ENCODE data around the gene PRC1. TPM values are rescaled to one million over a fixed set of nuclear protein-coding genes. Genes with fewer than 3 reads are reported as not detected.

PRC1 gene
- polyA plus RNA-seq, 3 donors from 2014 or later: 1.1 to 4.1 (median 1.5) TPM

DNA sequence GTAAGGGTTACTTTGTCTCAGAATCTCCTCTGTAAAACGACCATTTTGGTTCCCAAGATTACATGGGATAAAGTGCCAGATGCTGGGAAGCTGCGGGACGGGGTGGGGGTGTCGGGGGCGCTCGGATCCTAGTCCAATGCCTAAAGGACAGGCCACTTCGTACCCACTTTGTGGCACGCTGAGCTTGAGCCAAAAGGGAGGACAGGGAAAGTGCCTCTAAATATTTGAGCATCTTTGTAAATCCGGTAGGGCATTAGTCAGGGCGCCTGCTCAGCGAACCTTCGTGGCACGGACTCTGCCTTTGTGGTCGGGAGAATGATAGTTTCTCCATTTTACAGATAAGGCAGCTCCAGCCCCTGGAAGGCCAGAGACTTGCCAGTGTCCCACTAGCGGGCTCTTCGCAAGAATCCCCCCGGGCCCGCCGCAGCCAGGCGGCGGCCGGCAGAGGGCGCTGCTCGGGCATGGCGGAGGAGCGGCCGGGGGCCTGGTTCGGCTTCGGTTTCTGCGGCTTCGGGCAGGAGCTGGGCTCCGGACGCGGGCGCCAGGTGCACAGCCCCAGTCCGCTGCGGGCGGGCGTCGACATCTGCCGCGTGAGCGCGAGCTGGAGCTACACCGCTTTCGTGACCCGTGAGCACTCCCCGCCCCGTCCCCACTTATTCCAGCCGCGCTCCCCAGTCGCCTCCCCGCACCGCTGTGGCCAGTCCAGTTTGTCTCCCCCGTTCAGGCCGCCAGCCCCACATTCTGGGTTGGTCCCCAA lies 37.9 kb downstream of the PRC1 start:
- peak overlapping the region in 3 of 6 donors; percentile 58 to 74 (median 65) for H3K27ac Mint-ChIP-seq

DNA sequence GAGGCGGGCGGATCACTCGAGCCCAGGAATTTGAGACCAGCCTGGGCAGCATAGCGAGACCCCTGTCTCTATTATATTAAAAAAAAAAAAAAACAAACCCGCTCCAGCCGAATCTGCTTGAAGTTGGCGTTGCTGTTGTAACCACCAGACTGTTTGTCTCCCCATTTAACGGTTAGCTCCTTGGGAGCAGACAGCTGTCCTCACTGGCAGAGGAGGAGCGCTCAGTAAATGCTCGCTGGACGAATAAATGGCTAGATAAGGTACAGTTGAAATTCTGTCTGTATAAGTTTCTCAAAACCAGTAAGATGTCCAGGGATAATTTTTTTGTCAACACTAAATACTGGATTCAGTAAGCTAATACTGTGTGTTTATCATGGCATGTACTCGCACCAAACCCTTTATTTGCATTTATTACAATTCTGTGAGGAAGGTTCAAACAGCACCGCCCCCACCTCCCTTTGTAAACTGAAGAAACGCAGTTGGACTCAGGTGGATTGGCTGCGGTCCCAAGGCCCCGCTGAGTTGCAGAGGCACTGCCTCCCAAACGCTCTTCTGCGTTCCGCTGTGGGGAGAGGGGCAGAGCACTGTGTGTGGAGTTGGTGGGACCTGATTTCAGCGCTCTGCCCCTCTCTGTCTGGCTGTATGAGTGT lies 38.6 kb downstream of the PRC1 start:
- Mint-ChIP-seq H3K27me3 (ENCODE audit: low read depth in 3 of 3) (peaks cover 0 to 4% (median 2%) of the 10 kb centered on the region in 3 donors), H3K4me1 (peaks cover 10 to 19% of the 10 kb centered on the region in 2 donors), H3K9me3 (no peaks in the 10 kb centered on the region), H3K4me3 (peak overlapping the region; percentile 70 to 90 (median 85)), H3K27ac (peak overlapping the region in 4 of 6 donors; percentile 50 to 79 (median 70)), H3K36me3 (peaks cover under 1 to 8% (median 4%) of the 10 kb centered on the region in 3 donors)
- no peak for DNase-seq

More for the DNA sequence above, 37.9 kb downstream of the PRC1 start:
- Mint-ChIP-seq H3K4me1 (peaks cover 10 to 19% of the 10 kb centered on the region in 2 donors), H3K27me3 (ENCODE audit: low read depth in 3 of 3) (peaks cover 0 to 2% (median 2%) of the 10 kb centered on the region in 3 donors), H3K36me3 (peaks cover 4 to 13% (median 7%) of the 10 kb centered on the region in 3 donors), H3K4me3 (peak overlapping the region; percentile 70 to 90 (median 85)), H3K9me3 (no peaks in the 10 kb centered on the region)
- peak; percentile 49 to 52 (median 51) for DNase-seq

DNA sequence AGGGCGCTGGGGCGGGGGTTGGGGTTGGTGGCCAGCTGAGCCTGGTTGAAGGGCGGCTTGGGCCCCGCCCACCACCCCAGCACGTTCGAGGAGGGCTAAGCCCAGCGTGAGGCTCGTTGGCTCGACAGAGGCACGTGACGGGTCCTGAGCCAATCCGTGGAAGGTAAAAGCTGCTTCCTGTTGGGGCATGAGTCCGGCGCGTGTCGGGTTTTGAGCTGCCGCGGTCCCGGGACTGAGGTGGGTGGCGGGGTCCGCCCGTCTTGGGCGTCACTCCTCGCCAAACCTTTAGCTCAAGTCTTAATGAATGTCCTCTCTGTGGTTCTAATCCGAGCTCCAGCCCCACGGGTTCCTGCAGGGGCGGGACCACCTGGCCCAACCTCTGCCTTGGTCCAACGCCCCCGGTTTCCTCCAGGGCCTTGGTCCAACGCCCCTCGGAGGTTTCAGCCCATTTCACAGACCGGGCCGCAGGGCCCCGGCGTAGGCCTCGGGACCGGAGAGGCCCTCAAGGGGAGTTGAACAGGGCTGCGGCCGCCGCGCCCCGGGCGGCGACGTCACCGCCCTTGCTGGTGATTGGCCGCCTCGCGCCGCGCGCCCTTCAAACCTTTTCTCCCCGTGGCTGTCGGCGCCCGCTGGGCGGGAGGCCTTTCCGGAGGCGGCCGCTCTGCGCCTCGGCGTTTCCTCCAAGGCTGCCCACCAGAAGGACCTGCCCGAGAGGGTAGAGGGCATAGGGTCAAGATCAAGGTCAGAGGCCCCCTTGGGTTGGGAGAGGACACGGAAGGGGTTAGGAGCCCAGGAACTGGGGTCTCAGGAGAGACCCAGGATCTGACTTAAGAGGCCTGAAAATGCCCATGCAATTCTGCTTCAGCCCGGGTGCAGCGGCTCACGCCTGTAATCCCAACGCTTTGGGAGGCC lies 39.4 kb downstream of the PRC1 start, which contains the start of gene RCCD1:
Gene RCCD1 (plus strand): TSS at position 173 of the 912 bp plus-strand sequence. CDS start 1,851 bp downstream, outside the sequence.
- Mint-ChIP-seq H3K27me3 (ENCODE audit: low read depth in 3 of 3) (peaks cover 0 to 4% (median 2%) of the 10 kb centered on the region in 3 donors), H3K27ac (peak within 1 kb of the TSS; percentile 82 to 94 (median 86)), H3K4me3 (peak within 1 kb of the TSS; percentile 79 to 90 (median 85)), H3K4me1 (peaks cover 10 to 19% of the 10 kb centered on the region in 2 donors), H3K9me3 (no peaks in the 10 kb centered on the region), H3K36me3 (peaks cover 0 to 7% (median 4%) of the 10 kb centered on the region in 3 donors)
- peak; percentile 89 for DNase-seq

DNA sequence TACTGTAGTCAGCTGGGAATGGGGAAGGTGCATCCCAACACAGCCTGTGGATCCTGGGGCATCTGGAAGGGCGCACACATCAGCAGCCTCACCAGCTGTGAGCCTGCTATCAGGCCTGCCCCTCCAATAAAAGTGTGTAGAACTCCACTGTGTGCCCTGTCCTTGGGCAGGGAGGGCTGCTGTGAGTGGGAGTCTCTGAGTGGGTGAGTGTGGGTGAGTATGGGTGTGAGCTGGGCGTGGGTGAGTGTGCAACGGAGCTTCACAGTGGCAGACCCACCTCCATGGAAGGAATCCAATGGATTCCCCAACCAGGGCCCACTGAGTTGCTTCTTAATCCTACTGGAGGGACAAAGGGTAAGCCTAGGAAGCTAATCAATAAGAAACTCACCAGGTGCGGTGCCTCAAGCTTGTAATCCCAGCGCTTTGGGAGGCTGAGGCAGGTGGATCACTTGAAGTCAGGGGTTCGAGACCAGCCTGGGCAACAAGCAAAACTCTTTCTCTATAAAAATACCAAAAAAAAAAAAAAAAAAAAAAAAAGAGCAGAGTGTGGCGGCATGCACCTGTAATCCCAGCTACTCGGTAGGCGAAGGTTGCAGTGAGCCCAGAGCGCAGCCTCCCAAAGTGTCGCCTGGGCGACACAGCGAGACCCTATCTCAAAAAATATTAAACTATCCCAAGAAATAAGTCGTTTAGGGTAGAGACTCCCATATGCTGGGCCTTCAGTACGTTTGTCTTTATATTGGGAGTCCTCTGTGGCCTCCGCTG lies 40.2 kb downstream of the PRC1 start:
- Mint-ChIP-seq H3K4me3 (peak overlapping the region; percentile 79 to 90 (median 85)), H3K9me3 (no peaks in the 10 kb centered on the region), H3K4me1 (peaks cover 10 to 19% of the 10 kb centered on the region in 2 donors), H3K27me3 (ENCODE audit: low read depth in 3 of 3) (peaks cover 0 to 4% (median 2%) of the 10 kb centered on the region in 3 donors), H3K27ac (peak overlapping the region; percentile 82 to 94 (median 86)), H3K36me3 (peaks cover 0 to 4% (median 3%) of the 10 kb centered on the region in 3 donors)
- no peak for DNase-seq

DNA sequence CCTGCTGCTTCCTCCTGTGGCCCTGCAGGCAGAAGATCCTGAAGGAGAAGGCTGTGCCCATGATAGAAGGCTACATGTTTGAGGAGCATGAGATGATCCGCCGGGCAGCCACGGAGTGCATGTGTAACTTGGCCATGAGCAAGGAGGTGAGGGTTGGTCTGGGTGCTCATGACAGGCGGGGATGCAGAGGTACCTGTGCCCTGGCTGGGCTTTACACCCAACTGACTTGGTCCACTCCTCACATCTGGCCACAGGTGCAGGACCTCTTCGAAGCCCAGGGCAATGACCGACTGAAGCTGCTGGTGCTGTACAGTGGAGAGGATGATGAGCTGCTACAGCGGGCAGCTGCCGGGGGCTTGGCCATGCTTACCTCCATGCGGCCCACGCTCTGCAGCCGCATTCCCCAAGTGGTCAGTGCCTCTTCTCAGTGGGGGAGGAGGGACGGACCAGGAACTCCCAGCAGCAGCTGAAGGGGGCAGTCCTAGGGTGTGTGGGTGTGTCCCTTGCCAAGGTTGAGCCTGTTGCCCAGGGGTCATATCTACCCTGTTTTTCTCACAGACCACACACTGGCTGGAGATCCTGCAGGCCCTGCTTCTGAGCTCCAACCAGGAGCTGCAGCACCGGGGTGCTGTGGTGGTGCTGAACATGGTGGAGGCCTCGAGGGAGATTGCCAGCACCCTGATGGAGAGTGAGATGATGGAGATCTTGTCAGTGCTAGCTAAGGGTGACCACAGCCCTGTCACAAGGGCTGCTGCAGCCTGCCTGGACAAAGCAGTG lies 41.2 kb downstream of the PRC1 start:
- Mint-ChIP-seq H3K36me3 (peaks cover 0 to 8% (median 3%) of the 10 kb centered on the region in 3 donors), H3K4me1 (peaks cover 10 to 19% of the 10 kb centered on the region in 2 donors), H3K9me3 (no peaks in the 10 kb centered on the region), H3K27me3 (ENCODE audit: low read depth in 3 of 3) (peaks cover 0 to 4% (median 2%) of the 10 kb centered on the region in 3 donors), H3K27ac (peak overlapping the region in 2 of 6 donors; percentile 44 to 49), H3K4me3 (peak overlapping the region in 2 of 5 donors; percentile 1 to 65)
- DNase-seq: no peak

DNA sequence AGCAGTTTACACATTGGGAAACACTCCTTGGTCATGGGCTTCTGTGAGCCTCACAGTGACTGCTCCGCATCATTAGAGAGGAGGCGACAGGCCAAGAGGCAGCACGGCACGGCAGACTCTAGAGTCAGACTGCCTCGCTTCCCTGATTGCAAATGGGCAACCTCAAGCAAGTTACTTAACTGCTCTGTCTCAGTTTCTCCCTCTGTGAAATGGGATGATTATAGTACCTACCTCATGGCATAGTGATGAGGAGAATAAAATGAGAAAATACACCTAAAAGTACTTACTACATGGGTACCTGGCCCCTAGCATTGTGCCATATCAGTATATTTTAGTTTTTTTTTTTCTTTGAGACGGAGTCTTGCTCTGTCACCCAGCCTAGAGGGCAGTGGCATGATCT lies 43.7 kb downstream of the PRC1 start:
- peaks cover 6 to 9% of the 10 kb centered on the region in 2 donors for H3K4me1 Mint-ChIP-seq
- peaks cover 0 to 4% (median 2%) of the 10 kb centered on the region in 3 donors for H3K27me3 Mint-ChIP-seq (ENCODE audit: low read depth in 3 of 3)
- no peak overlapping the region for H3K4me3 Mint-ChIP-seq
- no peaks in the 10 kb centered on the region for H3K9me3 Mint-ChIP-seq
- H3K36me3 Mint-ChIP-seq: peaks cover 0 to 11% (median 6%) of the 10 kb centered on the region in 3 donors
- DNase-seq: no peak
- no peak overlapping the region for H3K27ac Mint-ChIP-seq

DNA sequence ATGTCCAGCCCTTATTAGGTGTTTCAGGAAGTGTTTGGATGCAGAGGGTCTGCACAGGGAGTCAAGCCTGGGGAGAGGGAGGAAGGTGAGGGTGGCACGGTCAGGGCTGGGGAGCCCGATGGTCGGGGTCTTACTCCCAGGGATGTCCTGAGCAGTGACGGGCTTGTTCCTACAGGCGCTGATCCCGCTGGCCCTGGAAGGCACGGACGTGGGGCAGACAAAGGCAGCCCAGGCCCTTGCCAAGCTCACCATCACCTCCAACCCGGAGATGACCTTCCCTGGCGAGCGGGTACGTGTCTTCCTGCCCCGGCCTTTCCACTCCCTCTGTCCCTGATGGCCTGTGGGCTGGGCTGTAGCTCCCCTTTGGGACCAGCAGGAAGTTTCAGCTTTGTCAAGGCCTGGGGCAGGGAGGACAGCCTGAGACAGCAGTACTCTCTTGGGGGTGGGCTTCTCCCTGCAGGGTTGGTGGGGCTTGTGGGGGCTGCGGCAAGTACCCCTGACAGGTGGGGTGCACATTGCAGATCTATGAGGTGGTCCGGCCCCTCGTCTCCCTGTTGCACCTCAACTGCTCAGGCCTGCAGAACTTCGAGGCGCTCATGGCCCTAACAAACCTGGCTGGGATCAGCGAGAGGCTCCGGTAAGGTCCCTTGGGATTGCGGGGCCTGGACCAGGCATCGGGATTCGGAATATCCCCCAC lies 44.2 kb downstream of the PRC1 start:
- Mint-ChIP-seq H3K4me3 (no peak overlapping the region), H3K27me3 (ENCODE audit: low read depth in 3 of 3) (peaks cover 0 to 4% (median 2%) of the 10 kb centered on the region in 3 donors), H3K4me1 (peaks cover 5 to 6% of the 10 kb centered on the region in 2 donors), H3K36me3 (peaks cover 0 to 11% (median 7%) of the 10 kb centered on the region in 3 donors), H3K9me3 (no peaks in the 10 kb centered on the region), H3K27ac (no peak overlapping the region)
- no peak for DNase-seq

DNA sequence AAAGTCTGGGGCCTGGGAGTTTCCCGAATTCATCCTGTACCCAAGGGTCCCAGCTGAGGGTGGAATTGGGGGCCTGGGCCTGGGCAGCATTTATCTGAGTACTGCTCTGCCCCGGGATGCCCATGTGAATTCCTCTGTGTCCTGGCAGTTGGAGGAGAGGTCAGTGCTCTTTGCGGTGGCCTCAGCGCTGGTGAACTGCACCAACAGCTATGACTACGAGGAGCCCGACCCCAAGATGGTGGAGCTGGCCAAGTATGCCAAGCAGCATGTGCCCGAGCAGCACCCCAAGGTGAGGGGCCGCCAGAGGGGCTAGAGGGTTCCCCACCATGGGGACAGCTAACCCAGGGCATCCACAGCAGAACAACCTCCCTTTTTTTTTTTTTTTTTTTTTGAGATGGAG lies 45.8 kb downstream of the PRC1 start:
- no peak overlapping the region for H3K27ac Mint-ChIP-seq
- H3K27me3 Mint-ChIP-seq (ENCODE audit: low read depth in 3 of 3): peaks cover 0 to 4% (median 1%) of the 10 kb centered on the region in 3 donors
- no peaks in the 10 kb centered on the region for H3K4me1 Mint-ChIP-seq
- H3K36me3 Mint-ChIP-seq: peaks cover 0 to 17% (median 14%) of the 10 kb centered on the region in 3 donors
- H3K9me3 Mint-ChIP-seq: no peaks in the 10 kb centered on the region
- H3K4me3 Mint-ChIP-seq: no peak overlapping the region
- no peak for DNase-seq

DNA sequence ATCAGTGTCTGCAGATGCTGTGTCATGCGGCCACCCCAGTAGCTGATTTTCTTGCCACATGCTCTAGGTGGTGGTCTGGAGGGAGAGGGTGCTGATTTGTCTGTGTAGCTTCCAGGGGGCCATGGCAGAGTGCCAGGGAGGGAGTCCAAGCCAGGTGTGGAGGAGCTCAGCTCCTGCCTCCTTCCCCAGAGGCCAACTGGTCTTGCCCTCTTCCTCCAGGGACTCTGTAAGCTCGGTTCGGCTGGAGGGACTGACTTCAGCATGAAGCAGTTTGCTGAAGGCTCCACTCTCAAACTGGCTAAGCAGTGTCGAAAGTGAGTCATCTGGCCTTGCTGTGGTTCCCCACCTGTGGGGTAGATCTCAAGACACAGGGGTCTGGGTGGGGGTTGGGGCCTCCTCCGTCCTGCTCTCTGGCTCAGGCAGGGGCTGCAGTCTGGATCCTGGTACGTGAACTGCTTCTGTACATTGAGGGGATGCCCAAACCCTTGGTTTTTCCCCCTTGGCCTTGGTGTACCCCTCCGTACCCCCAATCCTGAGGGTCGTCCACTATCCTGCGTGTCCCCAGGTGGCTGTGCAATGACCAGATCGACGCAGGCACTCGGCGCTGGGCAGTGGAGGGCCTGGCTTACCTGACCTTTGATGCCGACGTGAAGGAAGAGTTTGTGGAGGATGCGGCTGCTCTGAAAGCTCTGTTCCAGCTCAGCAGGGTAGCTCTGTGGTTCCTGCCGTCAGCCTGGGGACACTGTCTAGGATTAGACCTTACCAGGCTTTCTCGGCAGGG lies 46.6 kb downstream of the PRC1 start:
- Mint-ChIP-seq H3K27me3 (ENCODE audit: low read depth in 3 of 3) (peaks cover 0 to 4% (median 0%) of the 10 kb centered on the region in 3 donors), H3K36me3 (peaks cover 5 to 21% (median 21%) of the 10 kb centered on the region in 3 donors), H3K9me3 (no peaks in the 10 kb centered on the region), H3K4me1 (no peaks in the 10 kb centered on the region), H3K4me3 (no peak overlapping the region), H3K27ac (no peak overlapping the region)
- no peak for DNase-seq

DNA sequence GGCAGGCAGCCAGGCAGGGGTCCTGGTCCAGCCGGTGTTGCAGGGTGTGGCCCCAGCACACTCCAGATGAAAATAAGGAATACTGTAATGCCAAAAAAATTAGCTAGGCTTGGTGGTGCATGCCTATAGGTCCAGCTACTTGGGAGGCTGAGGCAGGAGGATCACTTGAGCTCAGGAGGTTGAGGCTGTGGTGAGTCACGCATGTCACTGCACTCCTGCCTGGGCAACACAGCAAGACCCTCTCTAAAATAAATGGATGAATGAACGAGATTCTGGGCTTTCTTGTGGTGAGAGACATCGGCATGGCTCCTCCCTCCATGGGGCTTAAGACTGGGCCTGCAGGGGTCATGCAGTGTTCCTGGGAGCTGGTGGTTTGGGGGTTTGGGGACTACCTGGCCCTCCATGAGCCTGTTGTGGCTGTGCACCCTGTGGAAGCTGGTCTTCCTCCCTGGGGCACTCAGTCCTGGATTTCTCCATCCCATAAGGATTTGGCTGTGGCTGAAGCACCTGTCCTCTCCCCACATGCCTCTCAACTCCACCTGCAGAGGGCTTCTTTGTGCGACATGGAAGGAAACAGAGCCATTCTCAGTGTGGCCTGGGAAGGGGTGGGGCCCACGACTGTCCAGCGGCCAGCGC lies 47.3 kb downstream of the PRC1 start:
- no peaks in the 10 kb centered on the region for H3K9me3 Mint-ChIP-seq
- no peak overlapping the region for H3K4me3 Mint-ChIP-seq
- H3K4me1 Mint-ChIP-seq: no peaks in the 10 kb centered on the region
- peaks cover 5 to 24% (median 20%) of the 10 kb centered on the region in 3 donors for H3K36me3 Mint-ChIP-seq
- peaks cover 0 to 4% (median 0%) of the 10 kb centered on the region in 3 donors for H3K27me3 Mint-ChIP-seq (ENCODE audit: low read depth in 3 of 3)
- DNase-seq: no peak
- no peak overlapping the region for H3K27ac Mint-ChIP-seq

DNA sequence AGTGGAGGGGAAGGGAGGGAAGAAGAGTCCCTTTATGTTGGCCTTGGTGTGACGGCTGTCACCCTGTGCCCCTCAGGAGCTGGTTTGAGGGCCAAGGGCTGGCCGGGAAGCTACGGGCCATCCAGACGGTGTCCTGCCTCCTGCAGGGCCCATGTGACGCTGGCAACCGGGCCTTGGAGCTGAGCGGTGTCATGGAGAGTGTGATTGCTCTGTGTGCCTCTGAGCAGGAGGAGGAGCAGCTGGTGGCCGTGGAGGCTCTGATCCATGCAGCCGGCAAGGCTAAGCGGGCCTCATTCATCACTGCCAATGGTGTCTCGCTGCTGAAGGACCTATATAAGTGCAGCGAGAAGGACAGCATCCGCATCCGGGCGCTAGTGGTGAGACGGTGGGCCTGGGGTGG lies 47.8 kb downstream of the PRC1 start:
- DNase-seq: no peak
- Mint-ChIP-seq H3K27me3 (ENCODE audit: low read depth in 3 of 3) (peaks cover 0 to 3% (median 0%) of the 10 kb centered on the region in 3 donors), H3K9me3 (no peaks in the 10 kb centered on the region), H3K27ac (no peak overlapping the region), H3K4me3 (no peak overlapping the region), H3K4me1 (no peaks in the 10 kb centered on the region), H3K36me3 (peaks cover 5 to 22% (median 17%) of the 10 kb centered on the region in 3 donors)
